Stimulated activated CD4-positive, alpha-beta T cell treated with anti-CD3 and anti-CD28 coated beads, Interleukin-12 subunit alpha, Interleukin-12 subunit beta, amount 100 ng/mL, for 48 hours (primary cell): ENCODE measurements around the gene SDS.

ENCODE experiments used
- DNase-seq, 3 donors: peaks; one replicate each; pipeline ENCODE4 v3.0.0-alpha.2; 2020; ENCODE audit warnings: low read depth in 2 of 3, low spot score in 1 of 3

Gene SDS

DNA sequence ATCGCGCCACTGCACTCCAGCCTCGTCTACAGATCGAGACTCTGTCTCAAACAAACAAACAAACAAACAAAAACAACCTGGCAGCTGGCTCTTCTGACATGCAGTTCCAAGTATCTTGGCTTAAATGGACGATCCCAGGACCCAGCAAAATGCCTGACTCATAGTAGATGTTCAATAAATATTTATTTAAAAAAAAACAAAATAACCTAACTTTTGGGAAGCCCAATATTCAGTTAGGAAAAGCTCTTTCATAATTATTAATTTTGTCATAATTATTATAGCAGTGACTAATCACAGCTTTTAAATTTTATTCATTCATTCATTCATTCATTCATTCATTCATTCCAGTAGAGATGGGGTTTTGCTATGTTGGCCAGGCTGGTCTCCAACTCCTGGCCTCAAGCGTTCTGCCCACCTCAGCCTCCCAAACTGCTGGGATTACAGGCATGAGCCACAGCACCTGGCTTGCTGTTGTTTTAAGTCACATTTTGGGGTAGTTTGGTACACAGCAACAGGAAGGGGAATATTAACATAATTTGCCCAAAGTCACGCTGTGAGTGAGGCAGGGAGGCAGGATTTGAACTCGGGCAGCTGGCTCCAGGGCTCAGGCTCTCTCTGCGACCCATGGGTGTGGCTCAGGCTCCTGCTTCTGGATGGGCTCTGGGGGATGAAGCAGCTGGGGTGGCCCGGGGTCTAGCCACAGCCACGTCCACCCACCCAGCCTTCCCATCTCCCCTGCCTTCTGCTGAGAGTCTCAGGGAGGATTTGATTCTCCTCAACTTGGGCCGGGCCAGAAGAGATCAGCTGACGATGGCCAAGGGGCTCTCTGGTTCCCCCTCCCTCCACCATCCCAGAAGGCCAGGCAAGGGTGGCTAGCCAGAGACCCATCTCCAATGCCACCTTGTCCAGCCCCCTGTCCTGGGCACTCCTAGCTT, 2.4 kb downstream of the SDS start:
- no peak for DNase-seq

DNA sequence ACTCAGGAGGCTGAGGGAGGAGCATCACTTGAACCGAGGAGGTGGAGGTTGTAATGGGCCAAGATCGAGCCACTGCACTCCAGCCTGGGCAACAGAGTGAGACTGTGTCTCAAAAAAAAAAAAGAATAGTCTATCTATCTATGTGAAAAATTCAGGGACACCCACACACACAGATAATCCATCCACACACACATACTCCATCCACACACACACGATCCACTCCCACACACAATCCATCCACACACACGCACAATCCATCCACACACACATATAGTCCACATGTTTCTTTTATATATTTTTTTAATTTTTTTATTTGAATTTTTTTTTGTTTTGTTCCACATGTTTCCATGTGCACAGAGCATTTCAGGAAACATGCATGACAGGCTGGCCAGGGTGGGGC, 3.3 kb downstream of the SDS start:
- no peak for DNase-seq

DNA sequence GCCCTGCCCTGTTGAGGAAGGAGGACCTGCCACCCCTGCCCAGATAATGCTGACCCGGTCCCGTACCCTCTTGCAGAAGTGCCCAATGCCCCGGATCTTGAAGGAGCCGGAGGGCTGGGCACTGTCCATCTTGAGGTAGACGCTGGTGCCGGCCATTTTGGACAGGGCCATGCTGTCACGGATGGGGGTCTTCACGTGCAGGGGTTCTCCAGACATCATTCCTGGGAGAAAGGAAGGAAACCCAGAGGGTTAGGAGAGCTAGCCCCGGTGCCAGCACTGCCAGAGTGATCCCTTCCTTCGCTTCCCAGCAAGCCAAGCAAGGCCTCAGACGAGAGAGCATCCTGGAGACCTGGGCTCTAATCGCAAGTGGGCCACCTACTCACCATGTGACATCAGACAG, 4.2 kb downstream of the SDS start:
- no peak for DNase-seq

DNA sequence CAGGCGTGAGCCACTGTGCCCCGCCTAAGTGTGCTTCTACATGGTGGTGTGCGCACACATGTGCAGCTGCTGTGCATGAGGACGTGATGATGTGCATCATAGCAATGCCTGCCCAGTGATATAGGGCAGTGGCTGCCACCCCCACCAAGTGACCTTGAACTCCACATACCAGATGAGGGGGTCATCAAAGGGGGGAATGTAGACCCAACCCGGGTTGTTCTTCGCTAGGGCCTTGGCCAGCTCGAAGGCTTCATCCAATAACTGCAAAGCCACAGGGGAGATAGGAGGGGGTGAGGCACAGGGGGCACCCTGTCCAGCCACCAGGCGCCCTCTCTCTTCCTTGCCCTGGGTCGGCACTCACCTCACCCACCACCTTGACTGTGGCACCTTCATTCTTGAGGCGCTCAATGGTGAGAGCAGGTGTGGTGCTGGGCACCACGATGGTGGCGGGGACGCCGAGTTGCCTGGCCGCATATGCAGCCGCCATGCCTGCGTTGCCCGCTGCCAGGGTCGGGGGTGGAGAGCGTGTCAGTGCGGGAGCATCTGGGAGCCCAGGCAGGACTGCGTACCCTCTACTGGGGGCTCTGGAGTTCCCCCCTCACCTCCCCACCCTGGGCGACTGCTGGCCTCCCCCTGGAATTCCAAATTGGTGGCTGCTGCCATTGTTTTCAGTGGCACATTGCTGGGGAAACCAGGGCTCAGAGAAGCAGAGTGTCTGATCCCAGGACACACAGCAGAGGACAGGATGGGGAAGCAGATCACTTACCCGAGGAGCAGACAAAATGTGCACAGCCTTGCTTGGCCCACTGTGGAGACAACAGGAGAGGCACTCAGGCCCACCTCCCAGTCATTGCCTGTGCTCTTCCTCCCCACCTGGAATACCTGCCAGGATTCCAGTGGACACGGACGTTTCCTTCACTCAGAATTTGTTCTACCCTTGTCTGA, 5.1 kb downstream of the SDS start:
- DNase-seq: no peak

DNA sequence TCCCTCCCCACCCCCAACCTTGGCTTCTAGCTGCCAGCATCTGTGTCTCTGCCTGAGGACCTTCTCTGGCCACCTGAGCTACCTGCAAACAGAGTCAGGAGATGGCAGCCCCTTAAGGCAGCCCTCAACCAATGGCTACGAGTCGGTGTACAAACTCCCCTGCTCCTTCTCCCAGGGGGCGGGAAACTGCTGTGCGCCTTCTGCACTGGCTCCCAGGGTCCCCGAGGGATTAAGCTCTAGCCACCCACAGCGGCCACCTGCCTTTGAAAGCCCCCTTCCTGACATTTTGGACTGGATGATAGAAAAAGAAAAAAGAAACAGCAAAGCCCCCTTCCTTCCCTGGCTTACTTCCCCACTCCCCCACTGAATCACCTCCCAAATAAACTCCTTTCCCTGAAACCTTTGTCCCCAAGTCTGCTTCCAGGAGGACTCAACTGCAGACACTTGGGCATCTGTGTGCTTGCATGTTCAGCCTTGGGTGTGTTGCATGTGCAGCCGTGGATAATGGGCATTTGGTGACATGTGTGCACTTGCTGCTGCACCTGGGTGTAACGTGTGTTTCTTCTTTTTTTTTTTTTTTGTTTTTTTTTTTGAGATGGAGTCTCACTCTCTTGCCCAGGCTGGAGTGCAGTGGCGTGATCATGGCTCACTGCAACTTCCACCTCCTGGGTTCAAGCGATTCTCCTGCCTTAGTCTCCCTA, 6.0 kb downstream of the SDS start:
- no peak for DNase-seq

DNA sequence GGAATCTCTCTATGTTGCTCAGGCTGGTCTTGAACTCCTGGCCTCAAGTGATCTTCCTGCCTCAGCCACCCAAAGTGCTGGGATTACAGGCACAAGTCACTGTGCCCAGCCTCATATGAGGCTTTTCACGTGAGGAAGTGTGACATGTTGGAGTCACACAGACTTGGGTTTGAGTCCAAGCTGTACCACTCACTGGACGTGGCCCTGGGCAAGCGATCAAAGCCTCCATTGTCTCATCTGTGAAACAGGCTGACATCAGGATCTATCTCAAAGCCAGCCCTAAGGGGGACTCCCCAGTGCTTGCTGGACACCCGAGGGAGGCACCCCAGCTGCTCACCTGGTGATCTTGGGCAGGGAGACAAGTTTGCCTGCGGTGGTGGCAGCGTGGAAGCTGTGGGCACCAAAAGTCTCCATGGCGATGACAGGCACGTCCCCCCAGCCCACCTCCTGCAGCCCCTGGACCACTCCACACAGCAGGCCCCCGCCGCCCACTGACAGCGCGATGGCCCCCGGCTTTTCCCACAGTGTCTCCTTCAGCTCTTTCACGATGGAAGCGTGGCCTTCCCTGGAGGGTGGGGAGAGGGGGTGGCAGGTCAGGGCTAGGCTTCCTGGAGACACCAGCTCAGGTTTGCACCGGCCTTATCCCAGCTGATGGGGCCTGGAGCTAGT, 6.7 kb downstream of the SDS start:
- no peak for DNase-seq

DNA sequence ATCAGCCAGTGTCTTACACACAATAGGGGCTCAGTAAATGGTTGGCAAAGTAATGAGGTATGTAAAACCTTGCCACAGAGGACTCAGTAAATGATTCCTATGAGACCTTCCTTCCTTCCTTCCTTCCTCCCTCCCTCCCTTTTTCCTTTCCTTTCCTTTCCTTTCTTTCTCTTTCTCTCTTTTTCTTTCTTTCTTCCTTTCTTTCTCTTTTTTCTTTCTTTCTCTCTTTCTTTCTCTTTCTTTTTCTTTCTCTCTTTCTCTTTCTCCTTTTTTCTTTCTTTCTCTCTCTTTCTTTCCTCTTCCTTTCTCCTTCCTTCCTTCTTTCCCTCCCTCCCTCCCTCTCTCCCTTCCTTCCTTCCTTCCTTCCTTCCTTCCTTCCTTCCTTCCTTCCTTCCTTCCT, 7.5 kb downstream of the SDS start:
- no peak for DNase-seq

DNA sequence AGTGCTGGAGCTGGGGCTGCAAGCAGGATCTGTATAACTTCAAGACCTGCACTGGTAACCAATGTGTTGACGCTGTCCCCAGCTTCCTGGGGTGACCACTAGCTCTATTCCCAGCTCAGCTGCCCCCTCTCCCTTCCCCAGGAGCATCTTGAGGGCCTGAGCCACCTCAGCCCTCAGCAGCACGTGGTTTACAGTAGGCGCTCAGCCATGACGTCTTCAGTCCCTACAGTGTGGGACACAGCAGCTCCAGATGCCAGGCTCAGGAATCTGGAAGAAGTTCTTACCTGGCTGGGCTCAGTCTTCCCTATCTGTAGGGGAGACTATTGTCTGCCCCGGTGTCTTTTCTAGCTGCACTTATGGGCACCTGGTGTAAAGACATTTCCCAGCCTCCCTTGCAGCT, 8.6 kb downstream of the SDS start:
- no peak for DNase-seq

DNA sequence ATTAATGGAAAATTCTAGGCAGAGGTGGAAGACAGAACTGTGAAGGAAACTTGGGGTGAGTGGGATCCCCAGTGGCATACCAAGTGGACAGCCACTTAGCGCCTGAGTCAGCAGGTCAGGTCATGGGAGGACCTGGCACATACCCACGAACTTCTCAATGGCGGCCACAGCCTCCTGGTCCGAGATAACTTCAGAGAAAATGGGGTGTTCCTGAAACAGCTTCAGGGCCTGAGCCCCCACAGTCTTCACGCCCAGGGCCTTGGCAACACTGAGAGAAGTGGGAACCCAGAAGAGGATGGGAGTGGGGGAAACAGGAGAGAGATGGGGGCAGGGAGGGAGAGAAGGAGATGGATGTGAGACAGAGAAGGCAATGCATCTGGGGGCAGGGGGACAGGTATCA, 9.9 kb downstream of the SDS start:
- DNase-seq: no peak

DNA sequence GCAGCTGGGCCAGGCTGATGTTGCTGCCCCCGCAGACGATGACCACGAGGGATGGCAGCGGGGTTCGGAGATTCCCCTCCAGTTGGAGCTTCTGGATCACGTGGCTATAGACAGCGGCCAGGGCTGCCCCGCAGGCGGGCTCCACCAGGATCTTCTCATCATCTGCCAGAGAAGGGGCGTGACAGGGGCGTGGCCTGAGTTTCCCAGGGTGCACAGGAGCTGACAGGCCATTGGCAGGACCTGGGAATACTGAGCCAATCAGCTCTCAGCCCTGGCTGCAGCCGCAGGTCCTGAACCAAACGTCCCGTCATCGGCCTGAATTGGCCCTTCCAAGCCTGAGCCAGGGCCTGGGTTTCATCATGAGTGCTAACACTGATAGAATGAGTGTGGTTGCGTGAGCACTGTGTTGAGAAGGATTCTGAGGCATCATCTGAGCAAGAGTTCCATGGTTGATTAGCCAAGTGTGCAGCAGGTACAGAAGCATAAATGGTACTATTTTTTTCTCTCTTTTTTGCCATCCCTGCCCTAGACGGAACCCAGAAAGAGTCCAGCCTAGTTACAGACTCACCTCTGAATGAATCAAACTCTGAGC, 10.6 kb downstream of the SDS start:
- DNase-seq: no peak

DNA sequence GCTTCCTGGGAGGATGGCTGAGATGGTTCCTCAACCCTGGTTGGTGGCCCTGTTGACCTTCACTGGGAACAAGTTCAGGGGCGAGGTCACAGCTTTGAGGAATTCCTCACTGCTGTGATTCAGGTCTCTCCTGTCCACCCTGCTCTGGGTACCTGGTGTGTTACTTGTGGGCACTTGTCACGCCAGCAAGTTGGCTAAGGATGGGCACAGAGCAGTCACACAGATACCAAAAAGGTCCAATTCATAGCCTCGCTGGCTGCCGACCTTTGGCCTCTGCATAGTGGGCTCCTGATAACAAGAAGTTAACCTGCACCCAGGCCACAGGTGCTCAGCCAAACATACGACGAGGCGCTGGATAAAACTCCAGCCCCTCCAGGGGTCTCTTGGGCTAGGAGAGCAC, 11.2 kb downstream of the SDS start:
- DNase-seq: no peak

DNA sequence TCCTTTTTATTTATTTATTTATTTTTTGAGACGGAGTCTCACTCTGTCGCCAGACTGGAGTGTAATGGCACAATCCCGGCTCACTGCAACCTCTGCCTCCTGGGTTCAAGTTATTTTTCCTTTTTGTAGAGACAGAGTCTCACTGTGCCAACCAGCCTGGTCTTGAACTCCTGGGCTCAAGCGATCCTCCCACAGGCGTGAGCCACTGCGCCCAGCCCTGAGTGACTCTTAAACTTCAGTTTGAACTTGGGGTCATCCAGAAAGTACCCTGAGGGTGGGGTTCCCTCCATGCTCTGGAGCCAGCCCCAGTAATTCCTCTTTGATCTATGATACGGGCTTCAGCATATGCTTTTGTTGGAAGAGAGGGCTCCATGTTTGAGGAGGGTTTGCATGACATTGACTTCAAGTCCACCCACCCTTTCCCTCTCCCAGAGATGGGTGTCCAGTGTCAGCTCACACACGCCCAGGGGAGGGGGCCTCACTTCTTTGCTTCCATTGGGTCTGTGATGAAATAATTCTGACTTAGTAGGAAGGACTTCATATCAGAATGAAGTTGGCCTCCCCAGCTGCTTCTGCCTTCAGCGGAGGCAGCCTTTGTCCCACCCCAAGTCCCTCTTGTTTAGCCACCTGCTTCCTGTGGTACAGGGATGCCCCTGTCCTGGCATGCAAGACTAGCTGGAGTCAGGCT, 11.9 kb downstream of the SDS start:
- no peak for DNase-seq

DNA sequence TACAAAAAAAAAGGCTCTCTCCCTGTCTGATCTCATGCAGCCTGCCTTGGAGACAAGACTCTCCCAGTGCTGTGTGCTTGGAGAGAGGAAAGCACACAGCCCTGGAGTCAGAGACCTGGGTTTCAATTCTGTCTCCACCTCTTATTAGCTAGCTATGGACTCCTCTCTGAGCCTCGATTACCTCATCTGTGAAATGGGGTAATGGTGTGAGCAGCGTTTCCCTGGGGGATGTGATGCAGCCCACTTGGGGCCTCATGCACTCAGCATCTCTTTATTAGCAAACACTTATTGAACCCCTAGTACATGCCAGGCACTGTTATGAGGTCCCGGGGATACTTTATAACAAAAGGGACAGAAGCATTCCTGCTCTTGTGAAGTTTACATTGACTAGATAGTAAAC, 12.5 kb downstream of the SDS start:
- DNase-seq: no peak

DNA sequence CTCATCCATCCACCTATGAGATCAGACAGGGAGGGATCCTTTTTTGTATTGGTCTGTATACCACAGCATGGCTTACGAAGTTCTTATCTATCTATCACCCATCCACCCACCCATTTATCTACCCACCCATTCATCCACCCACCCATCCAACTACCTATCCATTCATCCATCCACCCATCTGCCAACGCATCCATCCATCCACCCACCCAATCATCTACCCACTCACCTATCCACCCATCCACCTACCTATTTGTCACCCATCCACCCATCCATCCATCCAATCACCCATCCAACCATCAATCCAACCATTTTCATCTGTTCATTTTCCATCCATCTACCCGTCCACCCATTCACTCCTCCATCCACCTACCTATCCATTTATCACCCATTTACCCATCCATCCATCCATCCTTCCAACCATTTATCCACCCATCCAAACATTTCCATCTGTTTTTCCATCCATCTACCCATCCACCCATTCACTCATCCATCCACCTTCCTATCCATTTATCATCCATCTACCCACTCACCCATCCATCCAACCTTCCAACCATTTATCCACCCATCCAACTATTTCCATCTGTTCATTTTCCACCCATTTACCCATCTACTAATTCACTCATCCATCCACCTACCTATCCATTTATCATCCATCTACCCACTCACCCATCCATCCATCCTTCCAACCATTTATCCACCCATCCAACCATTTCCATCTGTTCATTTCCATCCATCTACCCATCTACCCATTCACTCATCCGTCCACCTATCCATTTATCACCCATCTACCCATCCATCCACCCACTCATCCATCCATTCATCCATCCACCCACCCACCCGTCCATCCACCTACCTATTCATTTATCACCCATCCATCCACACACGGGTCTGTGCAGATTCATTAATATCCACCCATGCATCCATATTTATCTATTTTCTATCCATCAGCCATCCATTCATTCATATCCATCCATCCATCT, 13.3 kb downstream of the SDS start:
- DNase-seq: no peak

DNA sequence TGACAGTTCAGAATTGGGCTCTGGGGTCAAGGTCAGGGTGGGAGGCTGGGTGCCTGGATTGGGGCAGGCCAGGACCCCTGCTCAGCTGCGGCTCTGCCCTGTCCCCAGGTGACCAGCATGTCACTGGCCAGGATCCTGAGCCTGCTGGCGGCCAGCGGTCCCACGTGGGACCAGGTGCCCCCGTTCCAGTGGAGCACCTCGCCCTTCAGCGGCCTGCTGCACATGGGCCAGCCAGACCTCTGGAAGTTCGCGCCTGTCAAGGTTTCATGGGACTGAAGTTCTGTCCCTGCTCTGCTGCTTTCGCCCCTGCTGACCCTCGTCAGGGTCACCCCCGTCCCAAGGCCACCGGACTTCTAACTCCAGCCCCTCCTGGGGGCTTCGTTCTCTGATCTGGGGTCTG, 15.3 kb downstream of the SDS start:
- no peak for DNase-seq

DNA sequence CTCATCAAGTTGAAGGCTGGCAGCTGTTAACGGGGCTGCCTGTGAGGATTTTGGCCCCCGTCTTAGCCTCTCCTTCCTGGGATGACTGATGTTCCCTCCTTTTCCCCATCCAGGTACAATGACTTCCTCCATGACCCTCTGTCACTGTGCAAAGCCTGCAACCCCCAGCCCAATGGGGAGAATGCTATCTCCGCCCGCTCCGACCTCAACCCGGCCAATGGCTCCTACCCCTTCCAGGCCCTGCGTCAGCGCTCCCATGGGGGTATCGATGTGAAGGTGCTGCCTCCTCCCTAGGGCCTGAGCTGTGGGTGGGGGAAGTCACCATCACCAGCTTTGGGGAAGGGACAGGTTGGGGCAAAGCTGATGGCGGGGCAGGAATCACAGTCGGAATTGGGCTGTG, 16.1 kb downstream of the SDS start:
- DNase-seq: no peak

DNA sequence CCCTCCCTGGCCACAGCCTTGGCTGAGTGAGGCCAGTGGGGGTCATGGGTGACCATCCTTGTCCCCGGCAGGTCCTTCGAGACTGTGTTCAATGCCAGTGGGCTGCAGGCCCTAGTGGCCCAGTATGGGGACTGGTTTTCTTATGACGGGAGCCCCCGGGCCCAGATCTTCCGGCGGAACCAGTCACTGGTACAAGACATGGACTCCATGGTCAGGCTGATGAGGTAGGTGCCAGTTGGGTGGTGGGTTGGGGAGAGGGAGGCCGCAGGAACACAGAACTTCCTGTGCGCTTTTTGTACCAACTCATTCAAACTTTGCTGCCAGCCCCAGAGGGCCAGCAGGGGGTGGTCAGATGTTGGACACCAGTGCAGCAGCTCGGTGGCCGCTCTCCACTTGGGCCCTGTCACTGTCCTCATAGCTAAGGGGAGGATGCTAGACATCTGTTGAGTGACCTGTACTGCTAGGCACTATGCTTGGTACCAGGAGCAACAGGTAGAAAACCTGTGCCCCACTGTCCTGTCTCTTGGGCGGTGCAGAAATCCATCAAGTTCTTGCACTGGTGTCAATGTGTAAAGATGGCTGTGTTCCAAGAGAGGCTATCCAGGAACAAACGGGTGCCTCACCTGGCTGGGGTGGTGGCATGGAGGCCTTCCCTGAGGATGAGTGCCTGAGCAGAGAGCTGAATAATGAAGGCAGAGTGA, 16.7 kb downstream of the SDS start:
- DNase-seq: no peak

DNA sequence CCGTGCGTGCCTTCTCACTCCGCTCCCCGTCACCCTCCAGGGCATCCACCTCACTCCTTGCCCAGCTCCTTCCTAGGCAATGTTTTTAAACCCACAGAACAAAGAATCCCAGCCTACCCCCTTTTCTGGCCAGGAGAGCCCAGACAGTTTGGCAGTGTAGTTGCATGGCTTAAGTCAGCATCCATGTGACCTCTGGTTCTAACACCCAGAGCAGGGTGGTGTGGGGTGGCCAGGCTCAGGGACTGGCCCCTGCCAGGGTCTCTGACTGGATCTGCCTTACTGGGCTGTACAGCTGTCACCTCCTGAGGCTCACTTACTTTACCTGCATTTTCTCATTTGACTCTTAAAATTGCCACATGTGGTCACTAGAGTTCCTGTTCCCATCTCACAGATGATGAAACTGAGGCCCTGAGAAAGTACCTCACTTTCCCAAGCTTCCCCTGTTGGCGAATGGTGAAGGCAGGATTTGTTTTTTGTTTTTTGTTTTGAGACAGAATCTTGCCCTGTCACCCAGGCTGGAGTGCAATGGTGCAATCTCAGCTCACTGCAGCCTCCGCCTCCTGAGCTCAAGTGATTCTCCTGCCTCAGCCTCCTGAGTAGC, 18.3 kb downstream of the SDS start:
- no peak for DNase-seq
